ENCODE results near the gene TMEM175.

The TMEM175 gene

DNA sequence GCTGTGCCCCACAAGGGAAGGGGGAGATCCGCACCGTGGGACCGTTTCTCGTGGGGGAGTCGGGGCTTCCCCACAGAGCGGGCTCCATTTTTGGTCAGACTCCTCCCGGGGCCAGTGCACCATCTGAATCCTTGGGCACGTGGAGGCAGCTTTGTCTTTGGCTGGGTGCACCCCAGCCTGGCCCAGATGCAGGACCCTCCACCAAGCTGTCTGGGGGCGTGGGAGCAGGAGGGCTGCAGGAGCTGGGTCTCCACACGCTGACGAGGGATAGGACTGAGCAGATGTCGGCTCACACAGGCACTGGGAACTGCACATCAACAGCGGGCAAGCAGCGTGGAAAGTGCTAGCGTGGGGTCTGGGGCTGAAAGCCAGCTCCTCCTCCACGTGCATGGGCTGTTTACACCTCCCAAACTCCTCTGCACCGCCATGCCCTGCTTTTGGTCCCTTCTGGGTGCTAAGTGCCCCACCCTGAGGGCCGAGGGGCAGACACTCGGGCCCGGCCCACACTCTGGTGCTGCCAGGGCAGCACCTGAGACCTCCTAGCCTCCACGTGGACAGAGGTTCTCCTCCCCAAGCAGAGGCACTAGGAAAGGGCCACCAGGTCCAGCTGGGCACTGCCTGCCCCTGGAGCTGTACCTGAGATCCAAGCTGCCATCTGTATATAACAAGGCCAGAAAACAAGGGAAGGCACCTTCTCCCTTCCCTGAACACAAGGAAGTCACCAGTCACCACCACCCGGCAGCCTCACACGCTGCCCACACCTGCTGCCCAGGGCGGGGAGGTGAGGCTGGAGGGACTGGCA lies 27.3 kb downstream of the TMEM175 start:
- no peak for DNase-seq (ENCODE audit: low read depth, low spot score)

DNA sequence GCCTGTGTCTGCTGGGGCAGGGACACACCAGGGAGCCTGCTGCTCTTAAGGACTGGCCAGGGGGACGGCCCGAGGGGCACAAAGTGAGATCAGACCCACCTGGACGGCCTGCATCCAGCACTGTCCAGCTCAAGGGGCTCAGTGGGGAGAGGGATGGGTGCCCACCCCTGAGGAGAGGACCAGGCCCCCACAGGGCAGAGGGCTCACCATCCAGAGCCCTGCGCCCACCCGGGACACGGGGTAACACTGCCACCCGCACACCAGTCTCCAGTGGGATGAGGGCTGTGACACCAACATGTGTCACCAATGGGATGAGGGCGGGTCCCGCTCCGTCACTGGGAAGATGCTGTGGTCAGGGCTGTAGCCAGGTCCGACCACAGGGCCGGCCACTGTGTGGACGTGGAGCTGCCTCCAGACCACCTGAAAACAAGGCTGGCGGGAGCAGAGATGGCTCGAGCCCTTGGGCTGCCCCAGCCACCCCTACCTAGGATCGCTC lies 27.9 kb downstream of the TMEM175 start:
- DNase-seq (ENCODE audit: low read depth, low spot score) = no peak

DNA sequence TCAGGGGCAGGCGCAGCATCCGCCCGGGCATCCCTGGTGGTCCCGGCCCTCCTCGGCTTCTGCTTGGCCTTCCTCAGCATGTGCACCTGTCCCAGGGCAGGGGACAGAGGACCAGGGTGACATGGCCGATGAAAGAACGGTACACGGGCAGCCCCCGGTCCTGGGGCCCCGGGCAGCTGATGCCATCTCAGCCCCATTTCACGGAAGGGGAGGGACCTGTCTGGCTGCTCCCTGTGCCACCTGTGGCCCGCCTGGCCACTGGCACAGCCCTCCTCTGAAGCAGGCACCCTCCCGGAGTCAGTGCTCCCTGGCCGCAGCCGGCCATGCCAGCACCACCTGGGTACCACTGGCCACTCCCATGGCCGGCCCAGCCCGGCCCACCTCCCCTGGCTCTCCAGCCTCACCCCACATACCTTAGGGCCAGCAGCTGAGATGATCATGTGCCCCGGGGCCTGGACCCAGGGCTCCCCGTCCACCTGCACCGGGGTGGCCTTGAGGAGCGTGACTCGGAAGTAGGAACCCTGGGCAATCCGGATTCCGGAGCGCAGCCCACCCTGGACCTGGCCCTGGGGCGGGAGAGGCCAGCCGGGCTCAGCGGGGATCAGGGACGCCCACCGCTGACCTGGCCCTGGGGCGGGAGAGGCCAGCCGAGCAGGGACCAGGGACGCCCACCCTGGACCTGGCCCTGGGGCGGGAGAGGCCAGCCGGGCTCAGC lies 28.5 kb downstream of the TMEM175 start:
- DNase-seq (ENCODE audit: low read depth, low spot score) = no peak

DNA sequence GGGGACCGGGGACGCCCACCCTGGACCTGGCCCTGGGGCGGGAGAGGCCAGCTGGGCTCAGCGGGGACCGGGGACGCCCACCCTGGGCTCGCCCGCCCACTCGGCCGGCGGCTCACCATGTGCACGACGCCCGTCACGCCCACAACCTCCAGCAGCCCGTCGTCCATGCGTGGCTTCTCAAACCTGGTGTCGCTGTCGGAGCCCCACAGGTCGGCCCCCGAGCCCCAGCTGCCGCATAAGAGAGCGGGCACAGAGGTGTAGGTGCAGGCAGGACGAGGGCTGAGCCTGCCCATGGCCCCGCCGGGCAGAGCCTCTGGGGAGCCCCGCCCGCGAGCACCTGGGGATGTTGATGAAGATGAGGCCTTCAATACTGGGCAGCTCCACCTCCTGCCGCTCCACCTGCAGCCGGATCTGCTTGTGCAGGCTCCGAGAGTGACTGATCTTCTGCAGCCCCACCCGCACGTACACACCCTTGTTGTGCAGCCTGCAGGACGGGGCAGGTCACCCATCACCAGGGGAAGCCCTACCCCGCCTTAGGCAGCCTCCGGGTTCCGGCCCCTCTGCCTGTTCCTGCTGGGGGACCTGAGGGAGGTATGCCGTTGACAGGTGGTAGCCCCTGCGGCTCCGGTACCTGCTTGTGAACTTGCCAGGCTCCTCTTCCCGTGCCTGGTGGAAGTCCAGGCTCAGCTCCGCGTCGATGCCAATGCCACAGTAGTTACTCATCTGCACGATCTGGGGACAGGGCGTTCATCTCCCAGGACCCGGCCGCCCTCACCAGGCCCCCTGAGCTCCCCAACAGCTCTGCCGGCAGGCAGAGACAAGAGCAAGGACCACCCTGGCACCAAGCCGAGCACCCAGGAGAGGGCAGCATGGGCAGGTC lies 29.3 kb downstream of the TMEM175 start:
- DNase-seq (ENCODE audit: low read depth, low spot score) = no peak

DNA sequence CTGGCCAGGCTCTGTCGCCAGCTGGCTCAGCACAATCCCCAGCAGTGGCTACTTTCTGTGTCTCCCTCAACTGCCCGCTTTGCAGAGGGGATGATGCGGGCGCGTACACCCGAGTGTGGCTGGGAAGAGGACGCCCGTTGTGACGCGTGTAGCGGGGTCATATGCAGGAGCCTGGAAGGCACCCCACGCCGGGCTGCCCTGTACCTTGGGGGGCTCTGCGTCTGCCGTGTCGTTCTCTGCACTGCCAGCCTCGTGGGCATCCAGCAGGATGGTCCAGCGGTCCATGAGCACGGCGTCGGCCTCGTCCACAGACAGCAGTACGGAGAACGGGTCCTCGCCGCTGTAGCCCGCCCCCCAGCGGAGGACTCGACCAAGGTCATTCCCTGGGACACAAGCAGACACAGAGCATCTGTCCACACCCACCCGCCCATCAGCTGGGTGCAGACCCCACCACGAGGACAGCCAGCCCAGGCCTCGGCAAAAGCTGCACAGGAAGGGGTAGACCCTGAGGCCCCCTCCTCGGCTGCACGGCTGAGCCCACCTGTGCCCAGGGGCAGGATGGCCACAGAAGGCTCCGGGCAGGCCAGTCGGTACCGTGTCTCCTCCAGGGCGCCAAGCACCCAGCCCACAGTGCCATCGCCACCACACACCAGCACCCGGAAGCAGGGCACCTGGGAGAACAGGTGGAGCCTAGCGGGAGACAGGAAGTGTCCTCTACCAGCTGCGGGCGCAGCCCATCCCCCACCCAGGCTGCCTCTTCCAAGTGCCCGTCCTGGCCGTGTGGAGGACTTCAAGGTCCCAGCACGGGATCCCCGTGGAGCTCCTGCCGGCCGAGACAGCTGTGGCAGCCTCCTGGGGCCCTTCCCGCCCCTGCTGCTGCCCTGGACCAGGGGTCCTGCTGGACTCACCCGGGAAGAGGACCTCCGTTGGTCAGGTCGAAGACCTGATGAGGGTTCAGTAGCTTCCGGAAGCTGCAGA lies 30.3 kb downstream of the TMEM175 start:
- DNase-seq (ENCODE audit: low read depth, low spot score) = no peak

DNA sequence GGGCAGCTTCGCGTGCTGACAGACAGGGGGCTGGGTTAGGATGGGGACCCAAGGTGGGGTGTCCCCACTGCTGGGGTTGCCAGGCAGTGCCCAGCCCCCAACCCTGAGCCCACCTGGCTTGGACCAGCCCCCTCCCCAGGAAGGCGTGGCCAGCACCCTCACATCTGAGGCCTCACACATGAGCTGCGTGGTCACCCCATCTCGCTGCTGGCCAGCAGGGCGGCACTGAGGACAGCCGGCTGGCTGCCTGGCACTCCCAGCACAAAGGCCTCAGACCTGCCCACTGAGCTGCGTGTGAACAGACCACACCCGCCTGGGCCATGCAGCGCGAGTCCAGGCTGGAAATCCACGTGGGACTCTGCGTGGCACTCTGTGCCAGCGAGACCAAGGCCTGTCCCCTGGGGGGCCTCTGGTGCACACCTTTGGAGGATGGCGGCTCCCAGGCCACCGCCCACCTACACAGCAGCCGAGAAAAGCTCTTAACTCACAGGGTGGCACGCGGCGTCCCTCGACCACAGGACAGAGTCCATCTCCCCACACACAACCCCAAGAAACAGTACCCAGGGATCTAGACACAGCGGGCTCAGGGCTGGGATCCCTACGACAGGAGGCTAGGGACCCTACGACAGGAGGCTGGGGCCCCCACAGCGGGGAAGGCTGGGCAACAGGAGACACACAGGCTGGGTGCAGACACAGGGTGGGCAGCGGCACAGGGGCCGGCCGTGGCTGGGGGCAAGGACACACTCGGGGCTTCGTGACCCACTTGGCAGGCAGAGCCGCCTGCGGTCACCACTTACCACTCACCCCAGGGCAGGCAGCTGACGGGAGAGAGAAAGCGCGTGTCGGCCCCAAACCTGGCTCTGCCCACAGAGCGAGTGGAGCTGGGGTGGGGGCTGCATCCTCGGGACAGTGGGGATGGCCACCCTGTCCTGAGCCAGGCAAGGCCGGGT lies 31.3 kb downstream of the TMEM175 start:
- no peak for DNase-seq (ENCODE audit: low read depth, low spot score)

DNA sequence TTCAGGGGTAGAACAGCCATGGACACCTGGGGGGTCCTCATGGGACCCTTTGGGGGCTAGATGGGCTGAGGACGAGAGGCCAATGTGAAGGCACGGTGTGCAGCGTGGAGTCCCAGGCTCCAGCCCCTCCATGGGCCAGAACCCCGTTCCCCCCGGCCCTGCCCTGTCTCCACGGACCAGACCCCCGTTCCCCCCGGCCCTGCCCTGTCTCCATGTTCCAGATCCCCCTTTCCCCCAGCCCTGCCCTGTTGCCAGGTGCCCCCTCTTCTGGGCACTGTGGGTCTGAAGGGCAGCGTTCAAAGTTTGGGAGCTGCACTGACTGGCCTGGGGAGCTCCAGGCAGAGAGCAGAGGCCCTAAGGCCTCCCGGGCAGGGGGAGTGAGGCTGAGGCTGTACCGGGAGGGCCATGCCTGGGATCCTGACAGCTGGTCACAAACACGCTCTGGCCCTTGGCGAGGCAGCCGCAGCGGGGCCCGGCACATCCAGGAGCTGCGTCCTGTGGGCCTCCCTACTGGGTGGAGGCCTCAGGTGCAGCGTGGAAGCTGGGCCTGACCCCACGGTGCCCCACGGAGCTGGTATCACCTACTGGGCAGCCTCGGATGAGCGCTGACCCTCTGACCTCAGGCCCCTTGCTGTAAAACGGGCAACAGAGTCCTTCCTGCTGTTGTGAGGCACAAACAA lies 32.2 kb downstream of the TMEM175 start:
- DNase-seq (ENCODE audit: low read depth, low spot score) = no peak

DNA sequence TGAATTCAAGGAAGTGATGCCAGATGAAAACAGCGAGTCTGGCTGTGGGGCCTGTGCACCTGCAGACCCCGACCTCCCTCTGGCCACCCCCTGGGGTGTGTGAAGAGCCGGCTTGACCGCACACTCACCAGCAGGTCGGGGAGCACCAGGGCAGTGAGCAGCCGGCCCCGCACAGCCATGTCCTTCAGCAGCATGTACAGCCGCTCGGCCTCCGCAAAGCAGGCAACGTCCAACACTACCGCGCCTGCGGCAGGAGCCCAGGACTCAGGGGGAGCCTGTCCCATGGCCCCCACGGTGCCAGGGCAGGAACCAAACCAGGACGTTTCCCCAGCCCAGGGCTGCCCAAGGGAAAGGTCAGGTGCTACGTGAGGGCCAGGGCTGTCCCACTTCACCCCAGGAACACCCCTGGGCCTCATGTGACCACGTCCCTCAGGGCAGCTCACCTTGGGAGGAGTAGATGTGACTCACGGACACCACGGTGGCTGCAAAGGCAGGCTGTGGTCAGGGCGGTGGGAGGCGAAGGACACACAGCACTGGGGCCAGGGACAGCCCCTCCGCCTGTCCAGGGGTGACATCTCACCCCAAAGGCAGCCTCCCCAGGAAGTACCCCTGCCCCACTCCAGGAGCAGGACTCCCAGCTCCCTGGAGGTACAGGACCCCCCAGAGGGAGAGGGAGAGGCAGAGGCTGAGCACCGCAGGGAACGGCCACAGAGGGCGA lies 32.9 kb downstream of the TMEM175 start:
- DNase-seq (ENCODE audit: low read depth, low spot score) = no peak

DNA sequence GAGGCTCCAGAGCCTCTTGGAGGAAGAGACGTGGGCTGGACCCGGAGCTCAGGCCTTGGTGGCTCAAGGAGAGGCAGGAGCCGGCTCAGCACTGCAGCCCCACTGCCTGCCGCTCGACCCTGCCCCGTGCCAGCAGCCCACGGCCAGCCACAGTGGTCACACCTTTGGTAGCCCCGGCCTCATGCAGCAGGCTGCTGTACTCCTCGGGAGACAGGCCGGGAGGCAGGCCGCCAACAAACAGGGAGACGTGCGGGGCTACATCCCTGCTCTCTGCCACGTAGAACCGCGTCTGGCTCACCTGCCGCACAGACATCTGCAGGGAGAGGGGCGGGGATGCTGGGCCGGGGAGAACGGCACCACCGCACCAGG lies 33.5 kb downstream of the TMEM175 start:
- DNase-seq (ENCODE audit: low read depth, low spot score) = no peak

DNA sequence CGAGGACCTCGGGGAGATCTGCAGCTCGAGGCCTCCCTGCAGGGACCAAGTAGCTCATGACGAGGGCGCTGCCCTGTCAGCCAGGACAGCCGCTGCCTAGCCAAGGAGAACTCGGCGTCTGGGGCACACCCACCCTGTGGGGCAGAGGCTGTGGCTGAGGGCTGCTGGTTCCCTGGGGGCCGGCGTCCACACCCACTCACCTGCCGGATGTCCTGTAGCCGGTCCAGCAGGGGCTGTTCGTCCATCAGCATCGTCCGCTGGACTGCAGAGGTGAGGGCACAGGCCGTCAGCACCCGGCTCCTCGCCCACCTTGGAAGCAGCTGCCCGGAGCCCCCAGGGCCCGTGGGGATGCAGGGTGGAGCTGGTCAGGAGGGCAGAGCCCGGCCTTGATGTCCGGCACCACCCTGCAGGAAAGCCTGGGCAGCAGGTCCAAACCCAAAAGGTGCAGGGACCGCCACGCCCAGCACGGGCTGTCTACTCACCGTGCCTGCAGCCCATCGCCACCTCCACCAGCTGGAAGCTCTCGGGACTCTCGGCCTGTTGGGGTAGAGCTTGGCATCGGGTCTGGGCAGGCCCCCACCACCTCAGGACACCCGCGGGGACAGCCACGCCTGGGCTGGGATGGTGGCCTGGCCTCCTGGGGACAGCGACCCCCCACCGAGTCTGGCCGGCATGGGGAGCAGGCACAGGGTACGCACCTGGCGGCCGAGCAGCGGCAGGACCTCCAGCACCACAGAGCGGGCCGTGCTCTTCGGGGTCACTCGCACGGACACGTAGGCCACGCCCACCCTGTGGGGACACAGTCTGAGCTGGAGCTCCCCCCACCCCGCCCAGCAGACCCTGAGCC lies 34.2 kb downstream of the TMEM175 start:
- no peak for DNase-seq (ENCODE audit: low read depth, low spot score)

DNA sequence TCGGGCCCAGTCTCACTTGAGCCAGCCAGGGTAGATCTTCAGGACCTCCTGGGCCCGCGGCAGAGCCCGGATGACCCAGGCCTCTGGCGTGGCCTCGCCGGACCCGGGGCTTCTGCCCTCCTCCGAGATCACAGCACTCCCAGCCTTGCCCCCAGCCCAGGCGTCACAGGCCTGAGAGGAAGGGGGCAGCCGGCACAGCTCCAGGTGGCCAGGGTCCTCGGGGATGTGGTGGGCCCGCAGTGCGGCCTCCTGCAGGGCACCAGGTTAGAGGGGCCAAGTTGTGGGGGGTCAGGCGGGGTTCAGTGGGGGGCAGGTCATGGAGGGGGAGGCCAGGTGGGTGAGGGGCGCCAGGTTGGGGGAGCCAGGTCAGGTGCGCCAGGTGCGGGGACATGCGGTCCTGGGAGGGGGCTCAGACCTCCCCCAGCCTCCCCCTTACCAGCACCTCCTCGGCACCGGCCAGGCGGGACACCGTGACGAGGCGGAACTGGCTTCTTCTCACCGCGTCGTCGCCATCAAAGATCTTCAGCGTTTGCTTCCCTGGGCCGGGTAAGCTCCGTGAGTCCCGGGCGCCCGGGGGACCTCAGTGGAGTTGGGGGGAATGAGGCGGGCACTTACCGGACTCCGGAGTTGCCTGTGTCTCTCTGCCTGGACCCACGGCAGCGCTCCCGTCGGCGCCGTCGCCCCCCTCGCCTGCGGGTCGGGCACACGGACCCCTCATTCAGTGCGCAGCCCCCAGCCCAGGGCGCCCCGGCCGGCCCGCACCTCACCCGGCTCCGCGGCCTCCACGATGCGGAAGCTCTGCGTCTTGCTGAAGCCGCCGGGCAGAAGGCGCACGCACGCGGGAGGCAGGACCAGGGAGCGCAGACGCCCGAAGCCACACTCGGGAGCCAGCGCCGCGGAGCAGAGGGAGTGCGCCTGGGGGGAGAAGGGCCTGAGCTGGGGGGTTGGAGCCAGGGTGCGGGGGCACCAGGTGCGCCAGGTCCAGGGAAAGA lies 35.1 kb downstream of the TMEM175 start:
- peak; percentile 58 for DNase-seq (ENCODE audit: low read depth, low spot score)

DNA sequence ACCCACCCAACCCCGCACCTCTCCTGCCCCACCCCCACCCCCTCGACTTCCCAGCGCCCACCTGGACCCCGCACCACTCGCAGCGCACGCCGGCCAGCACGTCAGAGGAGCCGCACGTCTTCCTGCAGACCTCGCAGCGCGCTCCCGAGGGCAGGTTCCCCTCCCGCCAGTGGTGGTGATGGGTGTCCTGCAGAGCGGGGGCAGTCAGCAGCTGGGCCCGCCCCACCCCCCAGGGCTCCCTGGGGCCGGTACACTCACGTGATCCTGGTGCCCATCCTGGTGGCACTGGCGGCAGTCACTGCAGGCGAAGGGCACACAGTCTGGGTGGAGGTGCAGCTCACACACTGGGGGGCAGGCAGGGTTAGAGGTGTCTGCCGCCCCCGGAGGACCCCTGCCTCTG lies 36.0 kb downstream of the TMEM175 start:
- DNase-seq (ENCODE audit: low read depth, low spot score) = no peak

DNA sequence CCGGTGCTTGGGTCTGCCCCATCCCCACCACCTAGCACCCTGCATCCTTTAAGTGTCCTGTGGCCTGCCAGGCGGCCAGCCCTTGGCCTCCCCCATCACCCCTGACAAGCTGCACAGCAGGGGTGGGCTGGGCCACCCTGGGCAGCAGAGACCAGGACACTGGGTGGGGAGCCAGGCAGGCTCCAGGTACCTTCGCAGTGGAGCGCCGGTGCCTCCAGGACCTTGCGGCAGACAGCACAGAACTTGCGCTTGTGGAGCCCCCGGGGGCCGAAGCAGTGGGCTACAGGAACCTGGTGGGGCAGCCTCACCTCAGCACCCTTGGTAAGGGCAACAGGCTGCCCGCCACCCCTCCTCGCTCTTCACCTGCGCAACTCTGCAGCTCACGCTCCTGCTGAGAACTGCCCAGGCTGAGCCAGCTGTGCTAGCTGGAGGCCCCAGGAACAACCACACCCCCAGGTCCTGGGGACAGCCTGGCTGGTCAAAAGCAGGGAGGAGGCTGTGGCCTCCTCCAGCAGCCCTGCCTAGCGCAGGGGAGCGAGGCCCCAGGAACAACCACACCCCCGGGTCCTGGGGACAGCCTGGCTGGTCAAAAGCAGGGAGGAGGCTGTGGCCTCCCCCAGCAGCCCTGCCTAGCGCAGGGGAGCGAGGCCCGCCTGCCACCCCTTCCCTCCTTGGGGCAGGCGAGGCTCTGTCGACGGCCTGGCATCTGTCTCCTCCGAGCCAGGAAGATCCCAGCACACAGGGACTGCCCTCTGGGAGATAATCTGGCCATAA lies 36.5 kb downstream of the TMEM175 start:
- DNase-seq (ENCODE audit: low read depth, low spot score) = no peak

DNA sequence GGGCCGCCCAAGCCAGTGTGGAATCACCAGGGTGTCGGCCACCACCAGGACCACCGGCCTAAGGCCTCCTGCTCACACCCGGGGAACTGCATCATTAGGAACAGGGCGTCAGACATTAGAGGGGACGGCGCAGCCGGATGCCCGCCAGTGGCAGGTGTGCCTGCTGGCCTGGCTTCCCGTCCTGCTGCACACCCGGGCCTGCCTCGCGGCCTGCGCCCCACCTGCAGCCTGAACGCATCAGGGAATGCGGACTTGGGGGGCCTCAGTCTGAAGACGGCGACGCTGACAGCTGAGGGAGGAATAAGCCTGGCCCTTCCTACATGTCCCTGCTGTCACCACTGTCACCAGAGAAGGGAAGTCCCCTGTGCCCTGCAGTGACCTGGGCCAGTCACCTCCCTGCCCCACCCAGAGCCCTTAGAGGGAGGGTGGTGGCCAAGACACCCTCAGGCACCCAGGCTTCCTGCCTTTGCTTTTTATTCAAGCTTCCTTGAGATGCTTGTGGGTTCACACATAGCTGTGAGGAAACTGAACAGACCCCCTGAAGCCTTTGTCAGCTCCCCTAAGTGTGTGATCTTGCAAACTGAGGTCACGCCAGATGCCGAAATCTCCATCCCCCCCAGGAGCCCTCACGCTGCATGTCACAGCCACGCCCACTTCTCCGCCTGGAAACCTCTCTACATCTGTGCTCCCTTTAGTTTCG lies 37.9 kb downstream of the TMEM175 start:
- DNase-seq (ENCODE audit: low read depth, low spot score) = no peak
